ENCODE data around the gene NHLRC4.

The NHLRC4 gene

DNA sequence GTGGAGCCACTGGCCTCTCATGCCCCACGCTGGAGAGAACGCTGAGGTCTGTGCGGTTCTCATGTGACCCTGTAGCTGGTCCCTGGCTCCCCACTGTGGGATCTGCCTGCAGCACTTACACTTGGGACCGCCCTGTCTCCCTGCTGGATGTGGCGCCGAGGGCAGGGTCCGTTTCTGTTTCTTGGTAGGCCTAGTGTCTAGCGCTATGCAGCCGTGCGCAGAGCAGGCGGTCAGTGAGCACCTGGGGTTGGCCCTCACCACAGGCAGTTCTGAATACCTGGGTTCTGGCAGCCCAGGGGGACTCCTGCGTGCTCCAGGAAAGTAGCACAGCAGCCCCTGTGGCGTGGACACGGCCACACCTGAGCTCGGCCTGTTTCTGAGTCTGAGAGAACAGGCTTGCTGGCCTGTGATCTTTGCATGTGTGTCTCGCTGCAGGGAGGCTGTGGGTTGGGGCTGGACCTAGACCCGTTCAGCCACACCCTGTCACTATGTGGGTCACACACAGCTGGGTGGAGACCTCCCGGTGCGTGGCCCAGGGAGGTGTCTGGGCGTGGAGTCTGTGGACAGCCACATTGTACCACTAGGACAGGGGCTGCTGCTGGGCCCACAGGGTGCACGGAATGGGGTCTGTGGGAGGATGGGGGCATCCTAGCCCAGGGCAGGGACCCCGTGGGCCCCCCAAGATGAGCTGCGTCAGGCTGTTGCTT is 36.5 kb upstream of the NHLRC4 start:
- no peak for DNase-seq (ENCODE audit: low read depth)

DNA sequence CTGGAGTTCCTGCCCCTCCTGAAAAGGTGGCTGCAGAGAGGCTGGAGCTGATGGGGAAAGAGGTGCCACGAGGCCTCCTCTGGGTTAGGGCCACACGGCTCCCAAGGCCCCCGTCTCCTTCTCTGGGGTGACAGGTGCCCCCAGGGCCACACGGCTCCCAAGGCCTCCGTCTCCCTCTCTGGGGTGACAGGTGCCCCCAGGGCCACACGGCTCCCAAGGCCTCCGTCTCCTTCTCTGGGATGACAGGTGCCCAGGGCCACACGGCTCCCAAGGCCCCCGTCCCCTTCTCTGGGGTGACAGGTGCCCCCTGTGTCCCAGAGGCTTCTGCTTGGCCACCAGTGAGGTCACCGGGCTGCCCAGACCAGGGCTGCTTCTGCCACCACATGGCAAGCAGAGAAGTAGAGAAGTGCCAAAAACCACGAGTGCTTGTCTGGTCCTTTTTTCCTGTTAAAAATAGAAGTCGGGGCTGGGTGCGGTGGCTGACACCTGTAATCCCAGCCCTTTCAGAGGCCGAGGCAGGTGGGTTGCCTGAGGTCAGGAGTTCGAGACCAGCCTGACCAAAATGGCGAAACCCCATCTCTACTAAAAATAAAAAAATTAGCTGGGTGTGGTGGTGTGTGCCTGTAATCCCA is 35.2 kb upstream of the NHLRC4 start:
- DNase-seq (ENCODE audit: low read depth), result no peak

DNA sequence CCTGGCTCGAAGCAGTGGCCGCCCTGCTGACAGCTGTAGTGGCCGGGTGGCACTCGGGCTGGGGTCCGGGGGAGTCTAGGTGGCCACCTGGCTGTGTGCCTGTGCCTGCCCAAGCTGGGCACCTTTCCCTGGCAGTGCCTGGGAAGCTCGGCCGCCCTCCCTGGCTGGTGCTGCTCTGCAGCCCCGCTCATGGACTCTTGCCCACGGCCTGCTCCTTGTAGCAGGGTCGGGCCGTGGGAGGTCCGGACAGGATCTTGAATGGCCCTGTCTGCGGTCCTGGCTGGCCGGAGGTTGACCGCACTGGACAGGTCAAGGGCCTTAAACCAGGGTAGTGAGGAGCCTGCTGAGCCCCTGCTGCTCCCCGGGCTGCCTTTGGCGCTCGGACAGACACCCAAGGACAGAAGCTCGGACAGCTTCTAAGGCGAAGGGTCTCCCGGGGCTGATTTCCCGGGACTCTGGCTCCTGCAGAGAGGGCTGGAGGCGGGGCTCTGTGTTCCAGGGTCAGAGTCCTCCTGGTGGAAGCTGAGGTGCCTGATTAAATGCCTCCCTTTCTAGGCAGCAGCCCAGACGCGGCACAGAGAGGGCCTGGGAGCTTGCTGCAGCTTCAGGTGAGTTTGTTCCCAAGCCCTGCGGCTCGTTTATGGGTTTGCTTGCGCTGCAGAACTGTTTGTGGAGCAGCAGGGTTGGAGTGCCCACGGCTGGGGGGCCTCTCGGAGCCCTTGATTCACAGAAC is 33.2 kb upstream of the NHLRC4 start:
- DNase-seq (ENCODE audit: low read depth), result no peak

- no peak for DNase-seq (ENCODE audit: low read depth)
Observed at GRCh38 chr16:534135-534534, 32.7 kb upstream of the NHLRC4 start.

DNA sequence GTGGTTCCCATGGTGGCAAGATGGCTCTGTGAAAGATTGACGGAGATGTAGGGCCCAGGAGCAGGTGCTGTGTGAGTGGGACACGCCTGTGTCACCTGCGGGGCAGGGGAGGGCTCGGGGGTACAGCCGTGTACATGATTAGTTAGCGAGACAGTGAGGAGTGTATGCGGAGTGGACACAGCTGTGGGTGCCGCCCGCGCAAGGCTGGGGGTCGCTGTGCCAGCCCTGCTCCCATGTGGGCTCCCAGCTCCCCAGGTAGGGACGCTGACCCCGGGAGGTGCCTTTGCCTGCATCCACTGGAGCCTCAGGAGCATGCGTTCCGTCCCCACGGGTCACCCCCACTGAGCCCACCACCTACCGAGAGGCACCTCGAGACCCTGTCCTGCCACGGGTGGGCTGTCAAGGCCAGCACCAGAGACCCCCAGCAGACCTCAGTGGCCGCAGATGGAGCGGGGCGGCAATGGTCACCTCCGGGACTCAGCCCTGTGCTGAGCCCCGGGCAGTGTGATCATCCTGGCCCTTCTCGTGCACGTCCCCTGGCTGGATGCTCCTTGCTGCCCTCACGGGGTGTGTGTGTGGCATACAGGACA is 31.9 kb upstream of the NHLRC4 start:
- DNase-seq (ENCODE audit: low read depth), result no peak

GRCh38 chr16:535446-536405 is 31.1 kb upstream of the NHLRC4 start:
- DNase-seq (ENCODE audit: low read depth), result peak; percentile 60

GRCh38 chr16:536746-537145 is 30.1 kb upstream of the NHLRC4 start:
- DNase-seq (ENCODE audit: low read depth), result no peak

DNA sequence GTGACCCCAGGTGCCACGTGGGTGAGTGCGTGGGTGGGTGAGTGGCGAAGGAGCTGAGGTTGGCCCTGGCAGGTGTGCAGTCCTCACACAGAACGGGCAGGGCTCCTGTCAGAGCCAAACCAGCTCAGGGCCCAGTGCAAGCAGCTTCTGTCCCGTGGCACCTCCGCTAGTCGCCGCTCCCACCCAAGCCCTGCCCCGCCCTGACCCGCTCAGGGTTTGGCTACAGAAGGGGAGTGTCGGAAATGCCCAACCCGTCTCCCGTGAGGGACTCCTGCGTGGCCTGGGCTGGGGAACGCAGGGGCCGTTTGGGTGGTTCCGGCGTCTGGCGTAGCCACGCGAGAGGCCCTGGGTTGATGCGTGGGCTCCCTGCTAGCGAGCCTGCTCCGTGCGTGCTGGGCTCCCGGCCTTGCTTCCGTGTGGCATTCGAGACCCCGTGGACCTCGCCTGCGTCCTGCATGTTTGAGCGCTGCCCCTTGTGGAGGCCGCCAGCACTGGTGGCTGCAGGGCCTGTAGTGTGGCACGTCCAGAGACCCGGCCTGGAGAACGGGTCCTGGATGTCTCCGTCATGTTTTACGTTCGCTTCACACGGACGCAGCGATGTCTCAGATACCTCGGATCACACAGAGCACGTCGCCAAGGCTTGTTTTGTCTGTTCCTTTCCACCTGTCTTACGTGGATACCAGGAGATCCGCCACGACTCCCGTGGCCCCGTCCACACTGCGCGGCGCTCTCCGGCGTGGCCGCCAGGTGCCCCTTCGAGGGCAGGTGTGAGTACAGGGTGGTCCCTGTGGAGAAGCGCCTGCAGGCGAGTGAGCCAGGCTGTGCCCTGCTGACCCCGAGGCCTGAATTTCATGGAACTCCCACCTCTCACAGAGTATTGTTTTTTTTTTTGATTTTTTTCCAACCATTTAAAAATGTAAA is 29.1 kb upstream of the NHLRC4 start:
- no peak for DNase-seq (ENCODE audit: low read depth)

DNA sequence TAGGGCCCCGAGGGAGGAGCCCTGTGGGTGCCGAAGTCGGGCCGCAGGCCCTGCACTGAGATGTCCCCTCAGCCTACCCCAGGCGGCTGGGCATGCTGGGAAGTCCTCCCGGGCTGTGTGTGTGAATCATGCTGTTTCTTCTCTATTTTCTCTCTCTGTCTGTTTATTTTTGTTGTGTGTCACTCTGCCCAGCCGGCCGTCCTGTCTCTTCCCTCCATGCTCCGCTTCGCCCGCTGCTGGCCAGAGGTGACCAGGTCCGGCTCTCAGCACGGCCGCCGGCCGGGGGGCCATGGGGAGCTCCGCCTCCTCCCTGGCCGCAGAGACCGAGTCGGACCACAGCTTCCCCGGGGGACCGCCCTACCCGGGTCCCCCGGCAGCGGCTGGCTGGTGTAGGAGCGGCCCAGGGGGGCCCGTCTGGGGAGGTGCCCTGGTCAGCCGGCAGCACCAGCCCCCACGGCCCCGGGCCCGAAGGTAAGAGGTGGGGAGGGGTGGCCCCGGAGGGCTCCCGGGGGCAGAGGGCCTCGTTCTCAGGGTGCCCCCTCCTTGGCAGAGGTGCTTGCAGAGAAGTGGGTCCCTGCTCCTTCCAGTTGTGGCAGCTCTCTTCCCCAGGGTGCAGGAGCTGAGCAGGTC is 26.8 kb upstream of the NHLRC4 start:
- no peak for DNase-seq (ENCODE audit: low read depth)

DNA sequence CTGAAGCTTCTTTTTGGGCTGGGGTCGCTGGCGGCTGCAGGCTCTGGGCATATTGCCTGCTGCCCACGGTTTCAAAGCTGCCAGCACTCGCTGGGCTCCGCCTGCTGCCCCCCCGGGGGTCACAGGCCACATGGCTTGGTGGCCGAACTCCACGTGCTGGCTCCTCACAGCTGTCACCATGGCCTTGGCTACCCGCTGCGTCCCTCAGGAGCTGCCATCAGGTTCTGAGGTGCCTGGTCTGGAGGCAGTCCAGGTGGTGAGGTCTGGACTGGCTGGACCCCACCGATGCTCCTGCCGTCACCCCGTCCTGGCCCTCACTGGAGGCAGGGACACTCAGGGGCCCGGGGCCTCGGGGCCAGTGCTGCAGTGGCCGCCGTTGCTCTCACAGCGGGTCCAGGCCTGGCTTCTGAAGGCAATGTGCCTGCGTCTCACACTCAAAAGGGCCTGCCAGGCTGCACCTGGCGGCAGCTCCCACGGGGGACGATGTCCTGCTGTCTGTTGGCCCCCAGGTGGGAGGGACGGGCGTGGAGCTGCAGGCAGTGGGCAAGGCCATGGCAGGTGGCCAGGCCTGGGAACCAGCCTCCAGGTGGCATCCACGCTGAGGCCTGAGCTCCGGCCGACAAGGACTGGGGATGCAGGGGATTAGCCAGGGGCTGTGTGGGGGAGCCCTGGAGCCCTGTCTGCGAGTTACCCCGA is 26.0 kb upstream of the NHLRC4 start:
- DNase-seq (ENCODE audit: low read depth), result no peak

- DNase-seq (ENCODE audit: low read depth), result no peak
Observed at GRCh38 chr16:543301-544164, 23.3 kb upstream of the NHLRC4 start.

GRCh38 chr16:544517-544916 is 22.3 kb upstream of the NHLRC4 start:
- no peak for DNase-seq (ENCODE audit: low read depth)

- no peak for DNase-seq (ENCODE audit: low read depth)
Observed at GRCh38 chr16:546909-547770, 19.7 kb upstream of the NHLRC4 start.

GRCh38 chr16:548586-548985 is 18.2 kb upstream of the NHLRC4 start:
- no peak for DNase-seq (ENCODE audit: low read depth)

DNA sequence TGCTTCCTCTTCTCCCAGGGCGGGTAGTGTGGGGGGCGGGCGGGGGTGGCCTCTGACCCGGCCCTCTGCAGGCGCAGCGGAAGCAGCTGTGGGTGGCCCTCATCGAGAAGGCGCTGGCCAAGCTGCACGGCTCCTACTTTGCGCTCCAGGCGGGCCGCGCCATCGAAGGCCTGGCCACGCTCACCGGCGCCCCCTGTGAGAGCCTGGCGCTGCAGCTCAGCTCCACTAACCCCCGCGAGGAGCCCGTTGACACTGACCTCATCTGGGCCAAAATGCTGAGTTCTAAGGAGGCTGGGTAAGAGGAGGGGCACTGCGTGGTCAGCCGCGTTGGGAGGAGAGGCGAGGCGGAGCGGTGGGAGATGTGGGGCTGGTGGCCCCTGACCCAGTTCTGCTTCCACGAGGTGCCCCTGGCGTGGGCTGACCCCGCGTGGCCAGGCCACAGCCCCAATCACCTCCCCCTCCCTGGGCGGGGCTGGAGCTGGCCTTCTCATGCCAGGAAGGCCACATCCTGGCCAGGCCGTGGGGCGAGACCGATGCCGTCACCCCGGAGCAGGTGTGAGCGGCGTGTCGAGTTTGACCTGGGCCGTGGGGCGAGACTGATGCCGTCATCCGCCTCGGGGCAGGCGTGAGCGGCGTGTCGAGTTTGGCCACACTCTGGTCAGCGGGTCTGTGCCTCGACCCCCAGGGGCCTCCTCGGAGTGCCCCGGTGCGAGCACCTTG is 17.1 kb upstream of the NHLRC4 start:
- DNase-seq (ENCODE audit: low read depth), result no peak

DNA sequence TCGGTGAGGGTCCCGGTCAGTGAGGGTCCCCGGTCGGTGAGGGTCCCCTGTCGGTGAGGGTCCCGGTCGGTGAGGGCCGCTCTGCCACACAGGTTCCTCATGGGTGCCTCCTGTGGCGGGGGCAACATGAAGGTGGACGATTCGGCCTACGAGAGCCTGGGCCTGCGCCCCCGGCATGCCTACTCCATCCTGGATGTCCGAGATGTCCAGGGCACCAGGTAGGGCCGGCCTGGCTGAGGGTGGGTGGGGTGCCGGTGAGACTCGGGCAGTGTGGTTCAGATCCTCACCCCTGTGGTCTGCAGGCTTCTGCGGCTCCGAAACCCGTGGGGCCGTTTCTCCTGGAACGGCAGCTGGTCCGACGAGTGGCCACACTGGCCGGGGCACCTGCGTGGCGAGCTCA is 15.6 kb upstream of the NHLRC4 start:
- no peak for DNase-seq (ENCODE audit: low read depth)

GRCh38 chr16:552171-552570 is 14.6 kb upstream of the NHLRC4 start:
- DNase-seq (ENCODE audit: low read depth), result no peak

All from HS-5 (cell line).